Activated CD4-positive, CD25-positive, alpha-beta regulatory T cell treated with anti-CD3 and anti-CD28 coated beads, Interleukin-2, amount 50 U/mL, for 16 hours (primary cell): ENCODE results near the gene ATXN7.

Experiments used
- DNase-seq: peaks from one replicate; pipeline ENCODE4 v3.0.0-alpha.2; 2020; ENCODE audit warnings: low read depth, low spot score

Gene ATXN7

GRCh38 chr3:63863150-63864007 is at the start of gene ATXN7, which contains the start of gene THOC7:
TSS of gene ATXN7 (plus strand) at chr3:63863867. CDS start at chr3:63912599, 48,732 bp downstream.
TSS of gene THOC7 (minus strand) at chr3:63863805. CDS start at chr3:63863790, 15 bp downstream.
- peak; percentile 38 for DNase-seq

GRCh38 chr3:63814237-63814636 is 49.4 kb upstream of the ATXN7 start:
- DNase-seq, result no peak

- DNase-seq, result no peak
Observed at GRCh38 chr3:63817225-63817624, 46.4 kb upstream of the ATXN7 start.

- peak; percentile 44 for DNase-seq
Observed at GRCh38 chr3:63818282-63819150, 45.2 kb upstream of the ATXN7 start.

- DNase-seq, result no peak
Observed at GRCh38 chr3:63819151-63819398, 44.6 kb upstream of the ATXN7 start, which contains the start of gene C3orf49. TSS of gene C3orf49 (plus strand) at chr3:63819299. CDS start at chr3:63819472, 173 bp downstream.

GRCh38 chr3:63824309-63824708 is 39.4 kb upstream of the ATXN7 start:
- no peak for DNase-seq

- no peak for DNase-seq
Observed at GRCh38 chr3:63830526-63830925, 33.1 kb upstream of the ATXN7 start.

- DNase-seq, result no peak
Observed at GRCh38 chr3:63832395-63832794, 31.3 kb upstream of the ATXN7 start.

- DNase-seq, result no peak
Observed at GRCh38 chr3:63841704-63842103, 22.0 kb upstream of the ATXN7 start.

GRCh38 chr3:63842127-63842526 is 21.5 kb upstream of the ATXN7 start:
- no peak for DNase-seq

GRCh38 chr3:63845215-63845614 is 18.5 kb upstream of the ATXN7 start:
- DNase-seq, result no peak

- DNase-seq, result no peak
Observed at GRCh38 chr3:63847718-63848450, 15.8 kb upstream of the ATXN7 start.

- no peak for DNase-seq
Observed at GRCh38 chr3:63849175-63849574, 14.5 kb upstream of the ATXN7 start.

- DNase-seq, result no peak
Observed at GRCh38 chr3:63851287-63851686, 12.4 kb upstream of the ATXN7 start.

- DNase-seq, result no peak
Observed at GRCh38 chr3:63853106-63853505, 10.6 kb upstream of the ATXN7 start.

- no peak for DNase-seq
Observed at GRCh38 chr3:63855333-63855940, 8.2 kb upstream of the ATXN7 start.

GRCh38 chr3:63857311-63857710 is 6.4 kb upstream of the ATXN7 start:
- DNase-seq, result no peak

GRCh38 chr3:63860776-63861175 is 2.9 kb upstream of the ATXN7 start:
- DNase-seq, result no peak

GRCh38 chr3:63861306-63861705 is 2.4 kb upstream of the ATXN7 start:
- no peak for DNase-seq

- no peak for DNase-seq
Observed at GRCh38 chr3:63862804-63863149, 890 bp upstream of the ATXN7 start.
